HepG2 (cell line): Measurements from ENCODE around the gene VSTM5. TPM values are rescaled to one million over a fixed set of nuclear protein-coding genes. Genes with fewer than 3 reads are reported as not detected.

Source experiments
- MNT ChIP-seq: fragments of 450-650 bp; IDR thresholded peaks from 2 replicates; pipeline ENCODE4 v1.6.1; 2016
- RCOR2 ChIP-seq: IDR thresholded peaks from 2 replicates; pipeline ENCODE4 v1.6.1; 2016; ENCODE audit warnings: missing biosample characterization, missing genetic modification reagents
- SNAPC2 ChIP-seq: sonication (generic); formaldehyde crosslinking; IDR thresholded peaks from 2 replicates; pipeline ENCODE4 v1.8.1; 2022; ENCODE audit warnings: mild to moderate bottlenecking, missing genetic modification reagents
- TOPORS ChIP-seq: sonication (generic); formaldehyde crosslinking; IDR thresholded peaks from 2 replicates; pipeline ENCODE4 v1.8.0; 2023; ENCODE audit warnings: mild to moderate bottlenecking, missing genetic modification reagents
- YEATS4 ChIP-seq: sonication (generic); formaldehyde crosslinking; IDR thresholded peaks from 2 replicates; pipeline ENCODE4 v1.4.0; 2020; ENCODE audit warnings: missing genetic modification reagents, borderline replicate concordance
- ZNF136 ChIP-seq: sonication (generic); formaldehyde crosslinking; IDR thresholded peaks from 2 replicates; pipeline ENCODE4 v1.8.1; 2022; ENCODE audit warnings: low read depth, mild to moderate bottlenecking, moderate library complexity, missing genetic modification reagents
- ZNF552 ChIP-seq: sonication (generic); formaldehyde crosslinking; IDR thresholded peaks from 2 replicates; pipeline ENCODE4 v1.9.0; 2022; ENCODE audit warnings: missing genetic modification reagents, mild to moderate bottlenecking, borderline replicate concordance
- ZNF556 ChIP-seq: sonication (generic); formaldehyde crosslinking; IDR thresholded peaks from 2 replicates; pipeline ENCODE4 v1.4.0; 2020; ENCODE audit warnings: mild to moderate bottlenecking, missing genetic modification reagents, borderline replicate concordance
- ZNF652 ChIP-seq: IDR thresholded peaks from 2 replicates; pipeline ENCODE4 v1.6.1; 2016; ENCODE audit warnings: low read depth, borderline replicate concordance
- ZNF713 ChIP-seq: sonication (generic); formaldehyde crosslinking; IDR thresholded peaks from 2 replicates; pipeline ENCODE4 v1.4.0; 2020; ENCODE audit warnings: mild to moderate bottlenecking, missing genetic modification reagents
- ZNF773 ChIP-seq: sonication (generic); formaldehyde crosslinking; IDR thresholded peaks from 2 replicates; pipeline ENCODE4 v1.4.0; 2020; ENCODE audit warnings: missing genetic modification reagents, borderline replicate concordance
- polyA plus RNA-seq, 8 experiments: library from polyadenylated mRNA; depleted of rRNA in 3 of 8; stranded (reverse) in 7 of 8; unstranded in 1 of 8; fragments of >200 nt; fragmentation: Illumina TruSeq in 4 of 8; extraction: Trizol in 4 of 8; gene quantifications; 2 replicates each; pipeline versions ENCODE4 v1.2.1 to v1.2.3, GENCODE V29; 2011 to 2016; ENCODE audit warnings: low read depth in 4 of 8, missing spikeins in 1 of 8, mixed read lengths in 1 of 8; ENCODE audit not compliant: insufficient read depth in 1 of 8
- total RNA-seq, 5 experiments: library from RNA; depleted of rRNA; stranded (reverse); fragments of >200 nt; fragmentation: Illumina TruSeq; extraction: Trizol; gene quantifications; 2 replicates each; pipeline ENCODE4 v1.2.3, GENCODE V29; 2016; ENCODE audit warnings: low read depth in 1 of 5
- TF ChIP-seq, protein P1 (sequence below): sonication (generic); formaldehyde crosslinking; IDR thresholded peaks from 2 replicates; pipeline ENCODE4 v1.5.0; 2020; ENCODE audit warnings: missing genetic modification reagents
- TF ChIP-seq, protein P2 (sequence below): sonication (generic); formaldehyde crosslinking; IDR thresholded peaks from 2 replicates; pipeline ENCODE4 v1.4.0; 2020; ENCODE audit warnings: missing genetic modification reagents
- TF ChIP-seq, protein P3 (sequence below): sonication (generic); formaldehyde crosslinking; conservative IDR thresholded peaks from 2 replicates; pipeline ENCODE4 v1.4.0; 2020; ENCODE audit warnings: mild to moderate bottlenecking, missing genetic modification reagents, moderate library complexity

VSTM5 gene
- total and polyA plus RNA-seq, 2 of the 13 experiments (the other 11 are each of a cell fraction or from before 2014, with no cell fraction given), result not detected

DNA sequence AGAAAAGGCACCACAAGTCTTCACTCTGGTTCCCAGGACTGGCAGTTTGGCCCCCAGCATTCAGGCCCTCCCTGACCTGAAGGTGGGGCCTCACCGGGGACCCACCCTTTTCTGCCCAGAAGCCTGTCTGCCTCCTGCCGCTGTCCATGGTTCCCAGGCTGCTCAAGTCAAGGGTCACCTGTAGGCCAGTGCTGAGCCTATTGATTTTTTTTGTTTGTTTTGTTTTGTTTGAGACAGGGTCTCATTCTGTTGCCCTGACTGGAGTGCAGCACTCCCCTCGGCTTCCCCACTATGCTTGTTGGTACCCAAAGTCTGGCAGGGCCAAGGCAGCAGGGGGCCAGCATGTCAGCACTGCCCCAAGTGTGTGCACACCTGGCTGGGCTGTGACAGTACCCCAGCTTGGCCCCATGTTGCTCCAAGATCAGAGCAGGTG lies 77.4 kb downstream of the VSTM5 start (continued):
- TF ChIP-seq MNT (no peak), YEATS4 (no peak; the same call in 1 of the 2 replicates), ZNF652 (peak; percentile 70; the same call in 1 of the 2 replicates), SNAPC2 (CRISPR knock-in tag) (no peak), ZNF556 (CRISPR knock-in tag) (peak; percentile 85; the same call in 1 of the 2 replicates), ZNF713 (CRISPR knock-in tag) (no peak), ZNF773 (CRISPR knock-in tag) (peak; percentile 61; the same call in 1 of the 2 replicates), ZNF552 (no peak), RCOR2 (CRISPR knock-in tag) (no peak), ZNF136 (no peak), TOPORS (CRISPR knock-in tag) (no peak)
- TF ChIP-seq, protein P1, sequence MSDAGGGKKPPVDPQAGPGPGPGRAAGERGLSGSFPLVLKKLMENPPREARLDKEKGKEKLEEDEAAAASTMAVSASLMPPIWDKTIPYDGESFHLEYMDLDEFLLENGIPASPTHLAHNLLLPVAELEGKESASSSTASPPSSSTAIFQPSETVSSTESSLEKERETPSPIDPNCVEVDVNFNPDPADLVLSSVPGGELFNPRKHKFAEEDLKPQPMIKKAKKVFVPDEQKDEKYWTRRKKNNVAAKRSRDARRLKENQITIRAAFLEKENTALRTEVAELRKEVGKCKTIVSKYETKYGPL (CRISPR knock-in tag), result no peak; the same call in 1 of the 2 replicates
- TF ChIP-seq, protein P2, sequence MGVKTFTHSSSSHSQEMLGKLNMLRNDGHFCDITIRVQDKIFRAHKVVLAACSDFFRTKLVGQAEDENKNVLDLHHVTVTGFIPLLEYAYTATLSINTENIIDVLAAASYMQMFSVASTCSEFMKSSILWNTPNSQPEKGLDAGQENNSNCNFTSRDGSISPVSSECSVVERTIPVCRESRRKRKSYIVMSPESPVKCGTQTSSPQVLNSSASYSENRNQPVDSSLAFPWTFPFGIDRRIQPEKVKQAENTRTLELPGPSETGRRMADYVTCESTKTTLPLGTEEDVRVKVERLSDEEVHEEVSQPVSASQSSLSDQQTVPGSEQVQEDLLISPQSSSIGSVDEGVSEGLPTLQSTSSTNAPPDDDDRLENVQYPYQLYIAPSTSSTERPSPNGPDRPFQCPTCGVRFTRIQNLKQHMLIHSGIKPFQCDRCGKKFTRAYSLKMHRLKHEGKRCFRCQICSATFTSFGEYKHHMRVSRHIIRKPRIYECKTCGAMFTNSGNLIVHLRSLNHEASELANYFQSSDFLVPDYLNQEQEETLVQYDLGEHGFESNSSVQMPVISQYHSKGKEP (CRISPR knock-in tag), result peak; percentile 29; the same call in 1 of the 2 replicates
- TF ChIP-seq, protein P3, sequence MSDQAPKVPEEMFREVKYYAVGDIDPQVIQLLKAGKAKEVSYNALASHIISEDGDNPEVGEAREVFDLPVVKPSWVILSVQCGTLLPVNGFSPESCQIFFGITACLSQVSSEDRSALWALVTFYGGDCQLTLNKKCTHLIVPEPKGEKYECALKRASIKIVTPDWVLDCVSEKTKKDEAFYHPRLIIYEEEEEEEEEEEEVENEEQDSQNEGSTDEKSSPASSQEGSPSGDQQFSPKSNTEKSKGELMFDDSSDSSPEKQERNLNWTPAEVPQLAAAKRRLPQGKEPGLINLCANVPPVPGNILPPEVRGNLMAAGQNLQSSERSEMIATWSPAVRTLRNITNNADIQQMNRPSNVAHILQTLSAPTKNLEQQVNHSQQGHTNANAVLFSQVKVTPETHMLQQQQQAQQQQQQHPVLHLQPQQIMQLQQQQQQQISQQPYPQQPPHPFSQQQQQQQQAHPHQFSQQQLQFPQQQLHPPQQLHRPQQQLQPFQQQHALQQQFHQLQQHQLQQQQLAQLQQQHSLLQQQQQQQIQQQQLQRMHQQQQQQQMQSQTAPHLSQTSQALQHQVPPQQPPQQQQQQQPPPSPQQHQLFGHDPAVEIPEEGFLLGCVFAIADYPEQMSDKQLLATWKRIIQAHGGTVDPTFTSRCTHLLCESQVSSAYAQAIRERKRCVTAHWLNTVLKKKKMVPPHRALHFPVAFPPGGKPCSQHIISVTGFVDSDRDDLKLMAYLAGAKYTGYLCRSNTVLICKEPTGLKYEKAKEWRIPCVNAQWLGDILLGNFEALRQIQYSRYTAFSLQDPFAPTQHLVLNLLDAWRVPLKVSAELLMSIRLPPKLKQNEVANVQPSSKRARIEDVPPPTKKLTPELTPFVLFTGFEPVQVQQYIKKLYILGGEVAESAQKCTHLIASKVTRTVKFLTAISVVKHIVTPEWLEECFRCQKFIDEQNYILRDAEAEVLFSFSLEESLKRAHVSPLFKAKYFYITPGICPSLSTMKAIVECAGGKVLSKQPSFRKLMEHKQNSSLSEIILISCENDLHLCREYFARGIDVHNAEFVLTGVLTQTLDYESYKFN (CRISPR knock-in tag), result peak; percentile 81
